SU-DHL-6 (cell line): ENCODE results near the gene RGS4.

ENCODE experiments used
- H2AFZ ChIP-seq: fragments of 200-600 bp; sonication (generic); 2 replicates; pipeline ENCODE4 v1.6.1; 2014; ENCODE audit warnings: low read depth, mild to moderate bottlenecking, moderate library complexity, mixed read lengths, antibody characterized with exemption, low read length; ENCODE audit not compliant: severe bottlenecking
- H3F3A ChIP-seq: fragments of 200-600 bp; shearing (Covaris generic); 2 replicates; pipeline ENCODE4 v1.6.0; 2016; ENCODE audit warnings: antibody characterized with exemption, mild to moderate bottlenecking; ENCODE audit not compliant: insufficient read depth
- H3K27ac ChIP-seq: fragments of 200-600 bp; sonication (generic); 2 replicates; pipeline ENCODE4 v1.5.1; 2016; ENCODE audit warnings: low read depth, mild to moderate bottlenecking, low read length, moderate library complexity, mixed read lengths
- H3K27me3 ChIP-seq: fragments of 200-600 bp; sonication (generic), shearing (Covaris generic); 2 replicates; pipeline ENCODE4 v1.6.0; 2014; ENCODE audit warnings: mild to moderate bottlenecking, low read length
- H3K36me3 ChIP-seq: fragments of 200-600 bp; sonication (generic); 2 replicates; pipeline ENCODE4 v1.6.1; 2014; ENCODE audit warnings: mild to moderate bottlenecking, low read length, mixed read lengths
- H3K4me2 ChIP-seq: fragments of 300-600, 200-600 bp; shearing (Covaris generic), sonication (generic); 2 replicates; pipeline ENCODE4 v1.6.0; 2014; ENCODE audit warnings: low read length, low read depth, mild to moderate bottlenecking; ENCODE audit not compliant: poor library complexity, severe bottlenecking
- H3K4me3 ChIP-seq: fragments of 200-600 bp; sonication (generic); 2 replicates; pipeline ENCODE4 v1.5.1; 2014; ENCODE audit warnings: antibody characterized with exemption, low read length, mild to moderate bottlenecking, mixed read lengths; ENCODE audit not compliant: insufficient read depth, poor library complexity, severe bottlenecking
- H3K79me2 ChIP-seq: fragments of 200-600 bp; sonication (generic); 2 replicates; pipeline ENCODE4 v1.6.1; 2014; ENCODE audit warnings: mild to moderate bottlenecking, low read length, moderate library complexity; ENCODE audit not compliant: insufficient read depth
- H3K9ac ChIP-seq: fragments of 200-600 bp; sonication (generic); 2 replicates; pipeline ENCODE4 v1.7.0; 2014; ENCODE audit warnings: mild to moderate bottlenecking, low read length
- H3K9me2 ChIP-seq: fragments of 200-600 bp; sonication (generic); replicated peaks from 2 replicates; pipeline ENCODE4 v1.6.1; 2014; ENCODE audit warnings: low read length; ENCODE audit not compliant: insufficient read depth
- H3K9me3 ChIP-seq: fragments of 200-600 bp; sonication (generic); 2 replicates; pipeline ENCODE4 v1.6.1; 2014; ENCODE audit warnings: low read length, mixed read lengths; ENCODE audit not compliant: insufficient read depth
- H4K20me1 ChIP-seq: fragments of 200-600 bp; sonication (generic); 2 replicates; pipeline ENCODE4 v1.6.1; 2014; ENCODE audit warnings: low read depth, mild to moderate bottlenecking, antibody characterized with exemption, low read length, moderate library complexity, mixed read lengths
- CTCF ChIP-seq: fragments of 200-600 bp; sonication (generic); IDR thresholded peaks from one replicate; pipeline ENCODE4 v1.5.1; 2017; ENCODE audit warnings: antibody characterized with exemption, mild to moderate bottlenecking, low read length, moderate library complexity; ENCODE audit not compliant: insufficient read depth, poor library complexity, severe bottlenecking
- EZH2phosphoT487 ChIP-seq: fragments of 200-600 bp; sonication (generic), shearing (Covaris generic); conservative IDR thresholded peaks from 2 replicates; pipeline ENCODE4 v1.6.1; 2018; ENCODE audit warnings: mild to moderate bottlenecking, antibody characterized with exemption, low read length, moderate library complexity, mixed read lengths

Gene RGS4

DNA sequence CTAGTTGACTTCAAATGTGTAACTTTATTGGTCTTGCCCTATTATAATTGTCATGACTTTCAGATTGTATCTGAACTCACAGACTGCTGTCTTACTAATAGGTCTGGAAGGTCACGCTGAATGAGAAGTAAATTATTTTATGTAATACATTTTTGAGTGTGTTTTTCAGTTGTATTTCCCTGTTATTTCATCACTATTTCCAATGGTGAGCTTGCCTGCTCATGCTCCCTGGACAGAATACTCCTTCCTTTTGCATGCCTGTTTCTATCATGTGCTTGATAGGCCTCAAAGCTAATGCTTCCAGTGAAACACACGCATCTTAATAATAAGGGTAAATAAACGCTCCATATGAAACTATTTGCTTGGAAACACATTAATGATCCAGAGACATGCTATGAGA, 7.3 kb downstream of the RGS4 start:
- no peak overlapping the region for H3K4me3 ChIP-seq
- no peak overlapping the region for H3K4me2 ChIP-seq
- no peak overlapping the region for H2AFZ ChIP-seq
- no peak for TF ChIP-seq EZH2phosphoT487
- no peak for TF ChIP-seq CTCF
- no peaks in the 10 kb centered on the region for H4K20me1 ChIP-seq
- no peaks in the 10 kb centered on the region for H3K27me3 ChIP-seq
- no peaks in the 10 kb centered on the region for H3K9me2 ChIP-seq
- H3F3A ChIP-seq, result no peaks in the 10 kb centered on the region
- H3K27ac ChIP-seq, result no peak overlapping the region
- no peaks in the 10 kb centered on the region for H3K79me2 ChIP-seq
- H3K36me3 ChIP-seq, result no peaks in the 10 kb centered on the region
- H3K9ac ChIP-seq, result no peak overlapping the region
- no peaks in the 10 kb centered on the region for H3K9me3 ChIP-seq

GRCh38 chr1:163076981-163077761, 8.0 kb downstream of the RGS4 start:
- Histone ChIP-seq H3F3A (no peaks in the 10 kb centered on the region), H4K20me1 (no peaks in the 10 kb centered on the region), H3K9ac (no peak overlapping the region), H3K36me3 (no peaks in the 10 kb centered on the region), H3K4me3 (no peak overlapping the region), H3K9me3 (no peaks in the 10 kb centered on the region), H3K27me3 (no peaks in the 10 kb centered on the region), H3K79me2 (no peaks in the 10 kb centered on the region), H3K9me2 (no peaks in the 10 kb centered on the region), H2AFZ (no peak overlapping the region), H3K4me2 (no peak overlapping the region), H3K27ac (no peak overlapping the region)
- TF ChIP-seq CTCF (no peak), EZH2phosphoT487 (no peak)

- Histone ChIP-seq H3K27ac (no peak overlapping the region), H3K79me2 (no peaks in the 10 kb centered on the region), H3K9me3 (no peaks in the 10 kb centered on the region), H3K36me3 (no peaks in the 10 kb centered on the region), H4K20me1 (no peaks in the 10 kb centered on the region), H3K27me3 (no peaks in the 10 kb centered on the region), H3K4me2 (no peak overlapping the region), H3F3A (no peaks in the 10 kb centered on the region), H3K9me2 (no peaks in the 10 kb centered on the region), H2AFZ (no peak overlapping the region), H3K9ac (no peak overlapping the region), H3K4me3 (no peak overlapping the region)
- TF ChIP-seq EZH2phosphoT487, result no peak
- TF ChIP-seq CTCF, result no peak
These were observed 13.8 kb downstream of the RGS4 start for GRCh38 chr1:163082971-163083370.
